OCI-LY3 (cell line): ENCODE measurements around the gene NCMAP.

Source experiments
- H2AFZ ChIP-seq: fragments of 200-600, 300-600 bp; shearing (Covaris generic); 2 replicates; pipeline ENCODE4 v1.6.0; 2014; ENCODE audit warnings: antibody characterized with exemption, low read depth, low read length
- H3K27ac ChIP-seq: fragments of 200-600, 300-600 bp; sonication (generic); 2 replicates; pipeline ENCODE4 v1.5.1; 2014; ENCODE audit warnings: mild to moderate bottlenecking, low read length, moderate library complexity, mixed read lengths
- H3K27me3 ChIP-seq: fragments of 200-600, 300-600 bp; sonication (generic); 2 replicates; pipeline ENCODE4 v1.6.1; 2014; ENCODE audit warnings: low read depth, low read length, mixed read lengths
- H3K36me3 ChIP-seq: fragments of 200-600, 300-600 bp; sonication (generic); replicated peaks from 2 replicates; pipeline ENCODE3; 2014; ENCODE audit warnings: low read depth, low read length, mixed read lengths
- H3K4me1 ChIP-seq: fragments of 300-600, 200-600 bp; sonication (generic); 2 replicates; pipeline ENCODE4 v1.6.1; 2014; ENCODE audit warnings: low read length, mixed read lengths
- H3K4me2 ChIP-seq: fragments of 200-600, 300-600 bp; sonication (generic); 2 replicates; pipeline ENCODE4 v1.6.1; 2014; ENCODE audit warnings: low read length, mixed read lengths
- H3K4me3 ChIP-seq: fragments of 300-600, 200-600 bp; sonication (generic); 2 replicates; pipeline ENCODE4 v1.5.1; 2014; ENCODE audit warnings: antibody characterized with exemption, mild to moderate bottlenecking, low read length, moderate library complexity
- H3K79me2 ChIP-seq: fragments of 300-600, 200-600 bp; shearing (Covaris generic); 2 replicates; pipeline ENCODE4 v1.6.1; 2014; ENCODE audit warnings: mild to moderate bottlenecking, low read length, mixed read lengths
- H3K9ac ChIP-seq: fragments of 300-600, 200-600 bp; shearing (Covaris generic); 2 replicates; pipeline ENCODE4 v1.6.0; 2014; ENCODE audit warnings: mild to moderate bottlenecking, low read length, moderate library complexity
- H3K9me3 ChIP-seq: fragments of 200-600, 300-600 bp; shearing (Covaris generic); 2 replicates; pipeline ENCODE4 v1.6.1; 2014; ENCODE audit warnings: low read length, mixed read lengths; ENCODE audit not compliant: insufficient read depth
- H4K20me1 ChIP-seq: fragments of 200-600, 300-600 bp; sonication (generic); 2 replicates; pipeline ENCODE4 v1.6.1; 2016; ENCODE audit warnings: low read length, mixed read lengths; ENCODE audit not compliant: insufficient read depth
- CTCF ChIP-seq: fragments of 200-600, 300-600 bp; sonication (generic); IDR thresholded peaks from 2 replicates; pipeline ENCODE4 v1.5.1; 2014; ENCODE audit warnings: antibody characterized with exemption, low read length, low read depth
- EZH2phosphoT487 ChIP-seq: fragments of 200-600 bp; shearing (Covaris generic); IDR thresholded peaks from 2 replicates; pipeline ENCODE4 v1.6.1; 2018; ENCODE audit warnings: antibody characterized with exemption, mixed run types, low read depth

NCMAP gene

GRCh38 chr1:24605534-24606295 is 49.8 kb downstream of the NCMAP start:
- Histone ChIP-seq H3K27me3 (no peaks in the 10 kb centered on the region; the same call in 1 of the 2 replicates), H3K9me3 (no peaks in the 10 kb centered on the region), H3K79me2 (no peaks in the 10 kb centered on the region), H2AFZ (no peak overlapping the region), H3K36me3 (no peaks in the 10 kb centered on the region), H3K27ac (no peak overlapping the region), H3K4me3 (no peak overlapping the region), H3K4me2 (no peak overlapping the region), H4K20me1 (no peaks in the 10 kb centered on the region), H3K4me1 (no peaks in the 10 kb centered on the region), H3K9ac (no peak overlapping the region)
- TF ChIP-seq EZH2phosphoT487 (no peak), CTCF (no peak)

GRCh38 chr1:24606296-24606605 is 50.4 kb downstream of the NCMAP start:
- Histone ChIP-seq H3K4me3 (no peak overlapping the region), H3K79me2 (no peaks in the 10 kb centered on the region), H3K27ac (no peak overlapping the region), H2AFZ (no peak overlapping the region), H3K4me2 (no peak overlapping the region), H3K9me3 (no peaks in the 10 kb centered on the region), H4K20me1 (no peaks in the 10 kb centered on the region), H3K27me3 (no peaks in the 10 kb centered on the region; the same call in 1 of the 2 replicates), H3K36me3 (no peaks in the 10 kb centered on the region), H3K9ac (no peak overlapping the region), H3K4me1 (no peaks in the 10 kb centered on the region)
- TF ChIP-seq CTCF (no peak), EZH2phosphoT487 (no peak)

- Histone ChIP-seq H3K36me3 (no peaks in the 10 kb centered on the region), H3K4me1 (no peaks in the 10 kb centered on the region), H4K20me1 (no peaks in the 10 kb centered on the region), H3K79me2 (no peaks in the 10 kb centered on the region), H3K27me3 (no peaks in the 10 kb centered on the region; the same call in 1 of the 2 replicates), H3K4me3 (no peak overlapping the region), H2AFZ (no peak overlapping the region), H3K4me2 (no peak overlapping the region), H3K9ac (no peak overlapping the region), H3K9me3 (no peaks in the 10 kb centered on the region), H3K27ac (no peak overlapping the region)
- TF ChIP-seq EZH2phosphoT487: no peak
- no peak for TF ChIP-seq CTCF
Observed at GRCh38 chr1:24606621-24607020, 50.7 kb downstream of the NCMAP start.

DNA sequence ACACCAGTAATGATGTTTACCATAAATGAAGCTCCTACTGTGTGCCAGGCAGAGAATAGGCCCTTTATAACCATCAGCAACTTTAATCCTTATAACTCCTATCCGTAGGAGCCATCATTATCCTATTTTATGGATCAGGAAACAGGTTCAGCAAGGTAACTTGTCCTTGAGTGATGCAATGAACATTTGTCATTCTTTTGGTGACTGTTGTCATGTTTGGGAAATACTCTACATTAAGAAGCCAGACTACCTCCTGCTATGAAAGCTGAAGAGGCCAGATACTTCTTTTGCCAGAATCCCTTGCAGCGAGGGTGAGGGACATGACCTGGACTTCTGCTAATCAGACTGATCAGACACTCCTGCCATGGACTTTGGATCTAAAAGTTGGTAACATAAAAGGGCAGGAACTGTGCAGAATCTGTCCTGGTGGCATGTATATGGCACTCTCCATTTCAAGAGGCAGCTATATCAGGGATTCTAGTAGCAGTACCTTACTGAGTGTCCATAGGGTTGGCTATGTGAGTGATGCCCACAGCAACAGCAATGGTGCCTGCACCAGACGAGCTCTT is 54.1 kb downstream of the NCMAP start:
- Histone ChIP-seq H3K4me1 (no peaks in the 10 kb centered on the region), H3K9ac (no peak overlapping the region), H3K79me2 (no peaks in the 10 kb centered on the region), H3K36me3 (no peaks in the 10 kb centered on the region), H3K4me2 (no peak overlapping the region), H4K20me1 (no peaks in the 10 kb centered on the region), H3K4me3 (no peak overlapping the region), H3K9me3 (no peaks in the 10 kb centered on the region), H3K27me3 (no peaks in the 10 kb centered on the region; the same call in 1 of the 2 replicates), H2AFZ (no peak overlapping the region), H3K27ac (no peak overlapping the region)
- no peak for TF ChIP-seq CTCF
- no peak for TF ChIP-seq EZH2phosphoT487
